ENCODE data around the gene NOL11. TPM values are rescaled to one million over a fixed set of nuclear protein-coding genes. Genes with fewer than 3 reads are reported as not detected.

Gene NOL11
- total and polyA plus RNA-seq, 2 of the 8 experiments (the other 6 are each of a cell fraction or from before 2014, with no cell fraction given) = 58.0 to 97.2 TPM

- H3K79me1 ChIP-seq (ENCODE audit: low read depth, low read length) = no peaks in the 10 kb centered on the region
- no peak overlapping the region for H3K23ac ChIP-seq (ENCODE audit: insufficient read length)
- no peak overlapping the region for H3K27ac ChIP-seq (ENCODE audit: low read depth, low read length)
- H3K36me3 ChIP-seq (ENCODE audit: control insufficient read depth in 2 of 4, insufficient read depth in 4 of 4, low read length in 3 of 4) = no peaks in the 10 kb centered on the region; a peak in 1 of 8 replicates
- H4K91ac ChIP-seq (replicated peaks; ENCODE audit: insufficient read length, low read length) = no peak overlapping the region
- no peak overlapping the region for H2BK5ac ChIP-seq (ENCODE audit: low read depth, low read length)
- no peaks in the 10 kb centered on the region for H3K4me1 ChIP-seq (replicated peaks in 1 of 4; ENCODE audit: control insufficient read depth in 3 of 4, insufficient read depth in 4 of 4, low read length in 3 of 4)
- no peak overlapping the region for H4K5ac ChIP-seq (ENCODE audit: insufficient read length, low read depth, low read length)
- H3K9ac ChIP-seq (replicated peaks in 1 of 4; ENCODE audit: extremely low read depth in 1 of 4, low read depth in 3 of 4, low read length in 3 of 4) = no peak overlapping the region
- ChIA-PET POLR2A (ENCODE audit: partially characterized antibody) (interaction anchor here (1.1 kb wide), 1 partner anchor 25 kb away, joined by 3 read pairs; no protein-coding TSS in a partner anchor), CTCF (ENCODE audit: partially characterized antibody) (interaction anchor here (0.6 to 1.1 kb wide), 2 partner anchors 57 to 288 kb away, joined by 3 read pairs; no protein-coding TSS in a partner anchor)
- H4K8ac ChIP-seq (ENCODE audit: extremely low read depth, insufficient read depth, low read length) = no peak overlapping the region
- no peak overlapping the region for H3K4me3 ChIP-seq (ENCODE audit: extremely low read depth in 1 of 4, insufficient read depth in 2 of 4, low read depth in 3 of 4, low read length in 4 of 4)
- DNase-seq (ENCODE audit: low read depth in 1 of 2, low spot score in 2 of 2) = no peak
- H3K18ac ChIP-seq (ENCODE audit: extremely low read depth, low read length) = no peak overlapping the region
- no peaks in the 10 kb centered on the region for H4K20me1 ChIP-seq (replicated peaks in 1 of 2; ENCODE audit: control insufficient read depth in 1 of 2, insufficient read depth in 2 of 2, low read length in 2 of 2)
- H3K56ac ChIP-seq (replicated peaks; ENCODE audit: insufficient read length, low read depth, low read length) = no peak overlapping the region
- no peak overlapping the region for H2AFZ ChIP-seq (ENCODE audit: low read length)
- no peak overlapping the region for H2BK12ac ChIP-seq (ENCODE audit: low read depth, low read length)
- no peaks in the 10 kb centered on the region for H3K27me3 ChIP-seq (replicated peaks in 1 of 4; ENCODE audit: control insufficient read depth in 3 of 4, extremely low read depth in 1 of 4, insufficient read depth in 3 of 4, low read length in 3 of 4)
- H3K4ac ChIP-seq (replicated peaks; ENCODE audit: insufficient read length, low read depth, low read length) = no peak overlapping the region
- no peak overlapping the region for H2BK120ac ChIP-seq (replicated peaks; ENCODE audit: low read depth, low read length)
- H3K23me2 ChIP-seq (ENCODE audit: low read depth, low read length) = no peaks in the 10 kb centered on the region
- no peak overlapping the region for H2BK15ac ChIP-seq (ENCODE audit: low read length)
- H3K14ac ChIP-seq (ENCODE audit: insufficient read length) = no peak overlapping the region
- H3K79me2 ChIP-seq (ENCODE audit: control insufficient read depth in 1 of 2, insufficient read depth in 2 of 2, low read length in 2 of 2) = no peaks in the 10 kb centered on the region
- no peak overlapping the region for H2AK5ac ChIP-seq (ENCODE audit: low read depth, low read length)
- H2BK20ac ChIP-seq (ENCODE audit: low read length) = no peak overlapping the region
- H3K9me3 ChIP-seq (ENCODE audit: insufficient read depth in 2 of 2, low read depth in 1 of 2, low read length in 1 of 2) = no peaks in the 10 kb centered on the region
- 93% methylated on average over 4 of the region's 4 CpGs; no CpG with 5 or more reads in 1 of the 2 experiments for WGBS, 2 experiments (ENCODE audit: extremely low coverage in 1 of 2, insufficient coverage in 1 of 2, insufficient read length in 1 of 2, insufficient replicate concordance in 2 of 2, low coverage in 1 of 2, low lambda C conversion rate in 2 of 2, missing lambda C conversion rate in 1 of 2)
- FAIRE-seq = no peak
- no peak overlapping the region for H3K4me2 ChIP-seq (ENCODE audit: insufficient read depth in 1 of 2, low read depth in 2 of 2, low read length in 2 of 2)
- TF ChIP-seq RFX5 (IDR thresholded peaks at IDR 0.05; ENCODE audit: borderline replicate concordance, low read depth, low read length) (no peak), FOSL1 (IDR thresholded peaks at IDR 0.05; ENCODE audit: insufficient read depth, low read depth, low read length) (no peak)
These were observed 42.3 kb upstream of the NOL11 start for GRCh38 chr17:67675481-67675880.
